ES-I3 (cell line): ENCODE results near the gene IL10.
"Not testable (repeated sequence)": the region's sequence is repeated elsewhere in the genome, so short reads cannot be mapped to it uniquely, and the experiment has no call there.

Source experiments
- H3K36me3 ChIP-seq: 2 replicates; pipeline ENCODE4 v1.6.1; 2013; ENCODE audit warnings: mild to moderate bottlenecking, low read length, control low read depth, moderate library complexity; ENCODE audit not compliant: insufficient read depth
- H3K4me1 ChIP-seq: 2 replicates; pipeline ENCODE4 v1.6.1; 2013; ENCODE audit warnings: mild to moderate bottlenecking, control low read depth, low read length; ENCODE audit not compliant: insufficient read depth
- H3K9ac ChIP-seq: 2 replicates; pipeline ENCODE4 v1.6.1; 2013; ENCODE audit warnings: low read depth, mild to moderate bottlenecking, low read length, moderate library complexity
- H3K9me3 ChIP-seq: 2 replicates; pipeline ENCODE4 v1.6.1; 2013; ENCODE audit warnings: mild to moderate bottlenecking, low read length, moderate library complexity; ENCODE audit not compliant: control insufficient read depth, insufficient read depth

IL10 gene

GRCh38 chr1:206762741-206763364 lies 9.4 kb downstream of the IL10 start:
- not testable (repeated sequence) for H3K9me3 ChIP-seq, H3K36me3 ChIP-seq, H3K9ac ChIP-seq, H3K4me1 ChIP-seq

GRCh38 chr1:206761159-206761768 lies 11.0 kb downstream of the IL10 start:
- no peaks in the 10 kb centered on the region; the same call in 1 of the 2 replicates for H3K4me1 ChIP-seq
- H3K36me3 ChIP-seq = no peaks in the 10 kb centered on the region; the same call in 1 of the 2 replicates
- no peak overlapping the region for H3K9ac ChIP-seq
- no peaks in the 10 kb centered on the region for H3K9me3 ChIP-seq

GRCh38 chr1:206760590-206760989 lies 11.7 kb downstream of the IL10 start:
- Histone ChIP-seq H3K9ac (no peak overlapping the region), H3K36me3 (no peaks in the 10 kb centered on the region; the same call in 1 of the 2 replicates), H3K4me1 (no peaks in the 10 kb centered on the region)

GRCh38 chr1:206757524-206758266 lies 14.6 kb downstream of the IL10 start:
- H3K36me3 ChIP-seq = no peaks in the 10 kb centered on the region
- no peaks in the 10 kb centered on the region for H3K9me3 ChIP-seq
- no peaks in the 10 kb centered on the region for H3K4me1 ChIP-seq
- H3K9ac ChIP-seq = no peak overlapping the region

More at GRCh38 chr1:206760590-206760989, 11.7 kb downstream of the IL10 start:
- no peaks in the 10 kb centered on the region for H3K9me3 ChIP-seq

- Histone ChIP-seq H3K9ac (no peak overlapping the region), H3K4me1 (no peaks in the 10 kb centered on the region), H3K36me3 (no peaks in the 10 kb centered on the region), H3K9me3 (no peaks in the 10 kb centered on the region)
Observed at GRCh38 chr1:206754011-206754410, 18.3 kb downstream of the IL10 start.

- H3K9ac ChIP-seq = no peak overlapping the region
- H3K4me1 ChIP-seq = no peaks in the 10 kb centered on the region
- H3K36me3 ChIP-seq = no peaks in the 10 kb centered on the region
- H3K9me3 ChIP-seq = no peaks in the 10 kb centered on the region
Observed at GRCh38 chr1:206753141-206753540, 19.2 kb downstream of the IL10 start.

- no peak overlapping the region for H3K9ac ChIP-seq
- H3K9me3 ChIP-seq = no peaks in the 10 kb centered on the region
- no peaks in the 10 kb centered on the region for H3K4me1 ChIP-seq
- H3K36me3 ChIP-seq = no peaks in the 10 kb centered on the region
Observed at GRCh38 chr1:206752481-206752880, 19.8 kb downstream of the IL10 start.

- H3K36me3 ChIP-seq = no peaks in the 10 kb centered on the region
- no peaks in the 10 kb centered on the region for H3K9me3 ChIP-seq
- H3K4me1 ChIP-seq = no peaks in the 10 kb centered on the region
- no peak overlapping the region for H3K9ac ChIP-seq
Observed at GRCh38 chr1:206751891-206752290, 20.4 kb downstream of the IL10 start.

- Histone ChIP-seq H3K9me3 (no peaks in the 10 kb centered on the region), H3K36me3 (no peaks in the 10 kb centered on the region), H3K9ac (no peak overlapping the region), H3K4me1 (no peaks in the 10 kb centered on the region)
Observed at GRCh38 chr1:206748348-206749030, 23.8 kb downstream of the IL10 start.

GRCh38 chr1:206745301-206745700 lies 27.0 kb downstream of the IL10 start:
- no peak overlapping the region for H3K9ac ChIP-seq
- no peaks in the 10 kb centered on the region for H3K9me3 ChIP-seq
- no peaks in the 10 kb centered on the region for H3K4me1 ChIP-seq

GRCh38 chr1:206744683-206745082 lies 27.6 kb downstream of the IL10 start:
- Histone ChIP-seq H3K9ac (no peak overlapping the region), H3K9me3 (no peaks in the 10 kb centered on the region), H3K36me3 (no peaks in the 10 kb centered on the region), H3K4me1 (peaks cover 1% of the 10 kb centered on the region; the same call in 1 of the 2 replicates)

More at GRCh38 chr1:206745301-206745700, 27.0 kb downstream of the IL10 start:
- no peaks in the 10 kb centered on the region for H3K36me3 ChIP-seq

- Histone ChIP-seq H3K9me3 (no peaks in the 10 kb centered on the region), H3K4me1 (peaks cover 8% of the 10 kb centered on the region; the same call in 1 of the 2 replicates)
Observed at GRCh38 chr1:206742719-206743383, 29.4 kb downstream of the IL10 start.

GRCh38 chr1:206741142-206741701 lies 31.1 kb downstream of the IL10 start:
- no peak overlapping the region for H3K9ac ChIP-seq
- H3K4me1 ChIP-seq = peaks cover 8% of the 10 kb centered on the region; the same call in 1 of the 2 replicates
- H3K36me3 ChIP-seq = no peaks in the 10 kb centered on the region
- H3K9me3 ChIP-seq = no peaks in the 10 kb centered on the region

More at GRCh38 chr1:206742719-206743383, 29.4 kb downstream of the IL10 start:
- H3K9ac ChIP-seq = no peak overlapping the region
- no peaks in the 10 kb centered on the region for H3K36me3 ChIP-seq
